Measurements from ENCODE around the gene C16orf87.

- TF ChIP-seq CTCF (IDR thresholded peaks at IDR 0.05) (no peak), POLR2A (IDR thresholded peaks at IDR 0.05) (no peak)
Measured at GRCh38 chr16:46747777-46748651, 83.0 kb downstream of the C16orf87 start, which contains the start of gene MYLK3.
